Prostate gland (tissue), 2 donors: Measurements from ENCODE around the gene RLN3. TPM values are rescaled to one million over a fixed set of nuclear protein-coding genes. Genes with fewer than 3 reads are reported as not detected.
A peak's percentile ranks its signal among the peaks of the same experiment; 100 is the strongest.

Experiments used
- DNase-seq: peaks from one replicate; pipeline ENCODE4 v3.0.0-alpha.2; 2019; ENCODE audit warnings: low spot score
- H3K27ac ChIP-seq, 2 donors: fragments of 200-600 bp; sonication (generic); 2 replicates each; pipeline ENCODE4 v1.5.1; 2017 to 2019
- H3K27me3 ChIP-seq: fragments of 200-600 bp; sonication (generic); replicated peaks from 2 replicates; pipeline ENCODE4 v1.5.1; 2019; ENCODE audit not compliant: insufficient read depth
- H3K36me3 ChIP-seq, 2 donors: fragments of 200-600 bp; sonication (generic); 1 replicate in 1 of 2; 2 replicates in 1 of 2; pipeline versions ENCODE4 v1.5.1 to v1.8.1; 2017 to 2019
- H3K4me1 ChIP-seq: fragments of 200-600 bp; sonication (generic); replicated peaks from 2 replicates; pipeline ENCODE4 v1.5.1; 2019
- H3K4me3 ChIP-seq, 2 donors: fragments of 200-600 bp; sonication (generic); 2 replicates each; pipeline ENCODE4 v1.5.1; 2017 to 2019
- H3K9me3 ChIP-seq: fragments of 200-600 bp; sonication (generic); 2 replicates; pipeline ENCODE4 v1.5.1; 2017
- POLR2A ChIP-seq: fragments of 450-650 bp; IDR thresholded peaks from one replicate; pipeline ENCODE4 v1.6.1; 2016; ENCODE audit warnings: antibody characterized with exemption, mild to moderate bottlenecking
- POLR2AphosphoS5 ChIP-seq: sonication (generic); formaldehyde crosslinking; IDR thresholded peaks from one replicate; pipeline ENCODE4 v1.6.1; 2017; ENCODE audit warnings: antibody characterized with exemption
- WGBS: methylation state at CpG from one replicate; pipeline ENCODE4 v1.1.5; 2018; 5-methylcytosine and 5-hydroxymethylcytosine counted together
- intact Hi-C: fragments of 100-400 bp; cut with DNase I; formaldehyde crosslinking; loops from one replicate; pipeline ENCODE4 v1.14.2; 2022
- total RNA-seq, 2 donors: library from RNA; depleted of rRNA; stranded (reverse); fragments of >200 nt; gene quantifications; one replicate each; pipeline ENCODE4 v1.1.0, GENCODE V29; 2016
- TF ChIP-seq, protein P1 (sequence below), 4 experiments: fragments of 200-600 bp in 2 of 4; fragments of 450-650 bp in 2 of 4; sonication (generic) in 2 of 4; IDR thresholded peaks; 1 replicate in 3 of 4; 2 replicates in 1 of 4; pipeline ENCODE4 v1.5.1; 2016 to 2019; ENCODE audit warnings: antibody characterized with exemption in 4 of 4, mild to moderate bottlenecking in 2 of 4, moderate library complexity in 2 of 4

RLN3 gene
- total RNA-seq, 2 donors from 2014 or later = not detected

DNA sequence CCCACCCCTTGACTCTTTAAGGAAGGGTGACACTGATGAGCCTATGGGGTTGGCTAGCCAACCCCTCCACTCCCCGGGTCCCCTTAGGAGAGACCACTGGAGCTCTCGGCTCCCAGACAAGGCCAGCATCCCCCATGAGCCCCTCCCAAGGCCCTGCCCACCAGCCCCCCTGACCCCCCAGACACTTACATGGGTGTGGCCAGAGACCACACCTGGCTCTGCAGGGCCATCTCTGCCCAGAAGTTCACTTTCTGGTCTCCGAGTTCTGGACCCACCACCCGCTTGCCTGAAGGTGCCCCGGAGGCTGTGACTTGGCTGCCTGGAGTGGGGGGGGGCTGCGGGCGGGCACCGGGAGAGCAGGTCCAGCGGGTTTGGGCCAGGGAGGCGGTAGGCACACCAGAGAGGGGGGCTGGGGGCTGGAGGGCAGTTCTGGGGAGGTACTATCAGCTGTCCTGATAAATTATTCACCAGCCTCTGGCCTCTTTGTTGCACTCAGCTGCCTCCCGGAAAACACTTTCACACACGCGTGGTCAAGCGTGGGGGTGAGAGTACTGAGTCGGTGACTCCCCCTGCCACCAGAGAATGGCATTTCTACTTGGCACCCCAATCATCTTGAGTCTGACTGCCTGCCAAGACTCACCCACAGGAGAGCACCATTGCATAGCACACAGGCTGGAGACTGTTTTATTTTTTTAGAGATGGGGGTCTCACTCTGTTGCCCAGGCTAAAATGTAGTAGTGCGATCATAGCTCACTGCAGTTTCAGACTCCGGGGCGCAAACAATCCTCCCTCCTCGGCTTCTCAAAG is 34.0 kb downstream of the RLN3 start, which contains the start of gene PALM3:
TSS of gene PALM3 (minus strand) at position 326 of the 807 bp plus-strand sequence. CDS start at position 230, 96 bp downstream.
- TF ChIP-seq, protein P1, sequence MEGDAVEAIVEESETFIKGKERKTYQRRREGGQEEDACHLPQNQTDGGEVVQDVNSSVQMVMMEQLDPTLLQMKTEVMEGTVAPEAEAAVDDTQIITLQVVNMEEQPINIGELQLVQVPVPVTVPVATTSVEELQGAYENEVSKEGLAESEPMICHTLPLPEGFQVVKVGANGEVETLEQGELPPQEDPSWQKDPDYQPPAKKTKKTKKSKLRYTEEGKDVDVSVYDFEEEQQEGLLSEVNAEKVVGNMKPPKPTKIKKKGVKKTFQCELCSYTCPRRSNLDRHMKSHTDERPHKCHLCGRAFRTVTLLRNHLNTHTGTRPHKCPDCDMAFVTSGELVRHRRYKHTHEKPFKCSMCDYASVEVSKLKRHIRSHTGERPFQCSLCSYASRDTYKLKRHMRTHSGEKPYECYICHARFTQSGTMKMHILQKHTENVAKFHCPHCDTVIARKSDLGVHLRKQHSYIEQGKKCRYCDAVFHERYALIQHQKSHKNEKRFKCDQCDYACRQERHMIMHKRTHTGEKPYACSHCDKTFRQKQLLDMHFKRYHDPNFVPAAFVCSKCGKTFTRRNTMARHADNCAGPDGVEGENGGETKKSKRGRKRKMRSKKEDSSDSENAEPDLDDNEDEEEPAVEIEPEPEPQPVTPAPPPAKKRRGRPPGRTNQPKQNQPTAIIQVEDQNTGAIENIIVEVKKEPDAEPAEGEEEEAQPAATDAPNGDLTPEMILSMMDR (IDR thresholded peaks at IDR 0.05) = peak in 1 of 4 experiments; percentile 26
- TF ChIP-seq POLR2A (no peak), POLR2AphosphoS5 (peak; percentile 9)
- 43% methylated on average over 19 of the region's 19 CpGs for WGBS
- no peaks in the 10 kb centered on the region for H3K9me3 ChIP-seq
- peak; percentile 42 for DNase-seq
- H3K4me3 ChIP-seq = no peak within 1 kb of the TSS
- no peaks in the 10 kb centered on the region for H3K4me1 ChIP-seq
- no peaks in the 10 kb centered on the region for H3K36me3 ChIP-seq
- intact Hi-C loops = no loop called here
- no peaks in the 10 kb centered on the region for H3K27me3 ChIP-seq
- peak within 1 kb of the TSS in 1 of 2 donors; percentile 36 for H3K27ac ChIP-seq

DNA sequence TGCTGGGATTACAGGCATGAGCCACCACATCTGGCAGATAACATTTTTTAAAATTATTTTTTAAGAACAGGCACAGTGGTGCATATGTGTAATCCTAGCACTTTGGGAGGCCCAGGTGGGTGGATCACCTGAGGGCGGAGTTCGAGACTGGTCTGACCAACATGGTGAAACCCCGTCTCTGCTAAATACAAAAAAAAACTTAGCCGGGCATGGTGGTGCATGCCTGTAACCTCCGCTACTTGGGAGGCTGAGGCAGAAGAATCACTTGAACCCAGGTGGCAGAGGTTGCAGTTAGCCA is 34.6 kb downstream of the RLN3 start:
- H3K4me3 ChIP-seq = no peak overlapping the region
- H3K9me3 ChIP-seq = no peaks in the 10 kb centered on the region
- 79% methylated on average over 5 of the region's 5 CpGs for WGBS
- intact Hi-C loops = no loop called here
- no peak overlapping the region for H3K27ac ChIP-seq
- no peaks in the 10 kb centered on the region for H3K27me3 ChIP-seq
- no peaks in the 10 kb centered on the region for H3K36me3 ChIP-seq
- no peaks in the 10 kb centered on the region for H3K4me1 ChIP-seq
- TF ChIP-seq POLR2A (no peak), POLR2AphosphoS5 (no peak)
- TF ChIP-seq, protein P1 (IDR thresholded peaks at IDR 0.05) = no peak
- no peak for DNase-seq

DNA sequence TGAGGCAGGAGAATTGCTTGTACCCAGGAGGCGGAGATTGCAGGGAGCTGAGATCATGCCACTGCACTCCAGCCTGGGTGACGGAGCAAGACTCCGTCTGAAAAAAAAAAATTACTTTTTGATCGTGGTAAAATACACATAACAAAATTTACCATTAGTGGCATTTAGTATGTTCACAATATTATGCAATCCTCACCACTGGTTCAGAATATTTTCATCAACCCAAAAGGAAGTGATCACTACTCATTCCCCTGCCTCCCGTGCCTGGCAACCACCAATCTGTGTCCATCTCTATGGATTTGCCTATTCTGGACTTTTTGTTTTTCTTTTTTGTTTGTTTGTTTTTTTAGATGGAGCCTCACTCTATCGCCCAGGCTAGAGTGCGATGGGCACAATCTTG is 35.2 kb downstream of the RLN3 start:
- H3K36me3 ChIP-seq = no peaks in the 10 kb centered on the region
- no peak overlapping the region for H3K27ac ChIP-seq
- no peaks in the 10 kb centered on the region for H3K4me1 ChIP-seq
- intact Hi-C loops = no loop called here
- no peak overlapping the region for H3K4me3 ChIP-seq
- TF ChIP-seq POLR2A = no peak
- no peak for TF ChIP-seq POLR2AphosphoS5
- TF ChIP-seq, protein P1 (IDR thresholded peaks at IDR 0.05) = no peak
- whole genome bisulfite sequencing = 71% methylated on average over 7 of the region's 7 CpGs
- DNase-seq = no peak
- no peaks in the 10 kb centered on the region for H3K27me3 ChIP-seq
- no peaks in the 10 kb centered on the region for H3K9me3 ChIP-seq

DNA sequence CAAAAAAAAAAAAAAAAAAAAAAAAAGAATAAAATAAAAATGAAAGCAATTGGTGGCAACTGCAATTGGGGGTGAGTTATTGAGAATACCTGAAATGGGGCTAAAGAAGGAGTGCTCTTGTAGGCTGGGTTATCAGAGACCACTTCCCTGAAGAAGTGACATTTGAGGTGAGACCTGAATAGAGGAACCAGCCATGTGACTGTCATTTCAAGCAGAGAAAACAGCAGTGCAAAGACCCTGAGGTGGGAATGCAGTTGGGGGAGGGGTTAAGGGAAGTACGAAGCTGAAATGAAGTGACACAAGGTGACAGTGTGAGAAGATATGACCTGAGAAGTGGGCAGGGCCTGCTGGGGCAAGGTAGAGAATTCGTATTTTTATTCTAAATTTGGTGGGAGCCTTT is 38.2 kb downstream of the RLN3 start:
- no peaks in the 10 kb centered on the region for H3K9me3 ChIP-seq
- H3K4me1 ChIP-seq = no peaks in the 10 kb centered on the region
- H3K4me3 ChIP-seq = no peak overlapping the region
- no peak overlapping the region for H3K27ac ChIP-seq
- WGBS = 57% methylated on average over 2 of the region's 2 CpGs
- no peaks in the 10 kb centered on the region for H3K36me3 ChIP-seq
- DNase-seq = no peak
- no peaks in the 10 kb centered on the region for H3K27me3 ChIP-seq
- TF ChIP-seq POLR2A = no peak
- TF ChIP-seq, protein P1 (IDR thresholded peaks at IDR 0.05) = no peak
- no peak for TF ChIP-seq POLR2AphosphoS5
- intact Hi-C loops = no loop called here
